Stimulated activated CD8-positive, alpha-beta memory T cell treated with anti-CD3 and anti-CD28 coated beads, Interleukin-7, amount 100 ng/mL, for 48 hours (primary cell): ENCODE data around the gene BMF.

Experiments used
- DNase-seq, 2 donors: peaks; one replicate each; pipeline ENCODE4 v3.0.0-alpha.2; 2020; ENCODE audit warnings: low read depth in 1 of 2; ENCODE audit errors: extremely low read depth in 1 of 2

Gene BMF

GRCh38 chr15:40067921-40068624 is 40.6 kb downstream of the BMF start:
- DNase-seq: no peak

- no peak for DNase-seq
Observed at GRCh38 chr15:40066589-40066988, 42.1 kb downstream of the BMF start.

- no peak for DNase-seq
Observed at GRCh38 chr15:40065166-40065565, 43.5 kb downstream of the BMF start.

- no peak for DNase-seq
Observed at GRCh38 chr15:40064231-40064894, 44.3 kb downstream of the BMF start.

GRCh38 chr15:40063563-40064011 is 45.1 kb downstream of the BMF start:
- no peak for DNase-seq

- no peak for DNase-seq
Observed at GRCh38 chr15:40062816-40063562, 45.7 kb downstream of the BMF start.

GRCh38 chr15:40061212-40061901 is 47.3 kb downstream of the BMF start:
- DNase-seq: no peak

- DNase-seq: no peak
Observed at GRCh38 chr15:40060236-40060961, 48.3 kb downstream of the BMF start.

- DNase-seq: no peak
Observed at GRCh38 chr15:40059821-40060220, 48.9 kb downstream of the BMF start.

GRCh38 chr15:40058476-40059140 is 50.1 kb downstream of the BMF start:
- DNase-seq: no peak

GRCh38 chr15:40055576-40056293 is 52.9 kb downstream of the BMF start:
- DNase-seq: no peak

- no peak for DNase-seq
Observed at GRCh38 chr15:40054855-40055575, 53.7 kb downstream of the BMF start.

GRCh38 chr15:40054605-40054854 is 54.1 kb downstream of the BMF start:
- DNase-seq: no peak

- DNase-seq: no peak
Observed at GRCh38 chr15:40053831-40054604, 54.7 kb downstream of the BMF start.

- DNase-seq: no peak
Observed at GRCh38 chr15:40053079-40053830, 55.4 kb downstream of the BMF start.

- DNase-seq: no peak
Observed at GRCh38 chr15:40052604-40053003, 56.1 kb downstream of the BMF start.

- DNase-seq: no peak
Observed at GRCh38 chr15:40051616-40052415, 56.9 kb downstream of the BMF start.
